HG02588 (cell line): ENCODE data around the gene KRT3.

Source experiments
- ATAC-seq: cut with Tn5 transposase; IDR thresholded peaks from one replicate; pipeline ENCODE4 v1.9.1; 2021; ENCODE audit warnings: mild to moderate bottlenecking, moderate library complexity; ENCODE audit not compliant: unreplicated experiment

Gene KRT3

DNA sequence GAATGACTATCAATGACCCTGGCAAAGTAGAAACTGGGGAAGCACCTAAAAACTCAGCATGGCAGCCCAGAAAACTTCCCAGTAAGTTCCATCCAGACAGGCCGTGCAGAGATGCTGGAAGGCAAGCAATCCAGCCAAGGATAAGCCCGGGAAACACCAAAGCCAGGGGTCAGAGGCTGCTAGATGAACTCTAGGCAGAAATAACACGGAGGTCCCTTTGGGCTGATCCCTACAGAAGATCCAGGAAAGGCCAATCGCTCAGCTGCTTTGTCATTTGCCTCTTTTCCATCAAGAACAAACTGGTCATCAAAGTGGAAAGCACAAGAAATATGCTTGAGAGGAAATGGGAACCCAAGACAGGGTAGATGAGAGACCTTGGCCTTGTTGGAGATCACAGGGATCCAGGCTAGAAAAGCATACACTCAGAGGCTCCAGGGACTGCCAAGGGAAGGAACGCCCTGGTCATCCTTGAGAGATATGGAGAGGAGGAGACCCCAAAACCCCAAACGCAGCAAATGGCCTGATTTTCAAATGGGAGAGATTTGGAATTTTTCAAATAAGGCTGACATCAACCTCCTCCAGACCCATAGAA, 31.7 kb upstream of the KRT3 start:
- no peak for ATAC-seq

GRCh38 chr12:52826611-52827498, 30.9 kb upstream of the KRT3 start:
- ATAC-seq: no peak

GRCh38 chr12:52825961-52826360, 30.0 kb upstream of the KRT3 start:
- no peak for ATAC-seq

- no peak for ATAC-seq
Measured at GRCh38 chr12:52824741-52825410, 29.0 kb upstream of the KRT3 start.

GRCh38 chr12:52823761-52824450, 28.0 kb upstream of the KRT3 start:
- ATAC-seq: no peak

DNA sequence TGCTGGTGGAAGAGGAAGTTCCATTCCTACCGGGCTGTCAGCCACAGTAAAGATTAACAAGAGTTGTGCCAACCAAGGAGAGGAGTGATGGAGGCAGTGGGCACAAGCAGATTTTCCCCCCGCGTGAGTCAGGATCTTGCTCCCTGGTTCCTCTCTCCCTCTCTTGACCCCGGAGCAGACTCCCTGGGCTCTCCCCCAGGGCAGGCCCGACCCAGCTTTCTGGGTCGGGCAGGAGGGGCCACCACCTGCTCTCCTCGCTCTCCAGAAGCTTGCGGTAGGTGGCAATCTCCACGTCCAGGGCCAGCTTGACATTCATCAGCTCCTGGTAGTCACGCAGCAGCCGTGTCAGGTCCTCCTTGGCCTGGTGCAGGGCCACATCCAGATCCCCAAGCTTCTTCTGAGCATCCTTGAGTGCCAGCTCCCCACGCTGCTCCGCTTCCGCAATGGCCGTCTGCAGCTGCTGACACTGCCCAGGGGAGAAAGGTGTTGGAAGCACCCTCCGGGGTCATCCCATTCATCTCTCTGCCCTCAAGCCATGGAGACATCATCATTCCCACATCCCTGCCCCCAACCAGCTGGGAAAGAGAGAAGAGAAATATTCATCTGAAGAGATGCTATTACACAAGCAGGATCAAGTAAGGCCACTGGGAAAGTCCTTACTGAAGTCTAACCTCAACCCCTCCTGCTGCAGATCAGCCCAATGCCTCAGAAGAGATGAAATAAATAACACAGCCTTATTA, 27.0 kb upstream of the KRT3 start:
- no peak for ATAC-seq

DNA sequence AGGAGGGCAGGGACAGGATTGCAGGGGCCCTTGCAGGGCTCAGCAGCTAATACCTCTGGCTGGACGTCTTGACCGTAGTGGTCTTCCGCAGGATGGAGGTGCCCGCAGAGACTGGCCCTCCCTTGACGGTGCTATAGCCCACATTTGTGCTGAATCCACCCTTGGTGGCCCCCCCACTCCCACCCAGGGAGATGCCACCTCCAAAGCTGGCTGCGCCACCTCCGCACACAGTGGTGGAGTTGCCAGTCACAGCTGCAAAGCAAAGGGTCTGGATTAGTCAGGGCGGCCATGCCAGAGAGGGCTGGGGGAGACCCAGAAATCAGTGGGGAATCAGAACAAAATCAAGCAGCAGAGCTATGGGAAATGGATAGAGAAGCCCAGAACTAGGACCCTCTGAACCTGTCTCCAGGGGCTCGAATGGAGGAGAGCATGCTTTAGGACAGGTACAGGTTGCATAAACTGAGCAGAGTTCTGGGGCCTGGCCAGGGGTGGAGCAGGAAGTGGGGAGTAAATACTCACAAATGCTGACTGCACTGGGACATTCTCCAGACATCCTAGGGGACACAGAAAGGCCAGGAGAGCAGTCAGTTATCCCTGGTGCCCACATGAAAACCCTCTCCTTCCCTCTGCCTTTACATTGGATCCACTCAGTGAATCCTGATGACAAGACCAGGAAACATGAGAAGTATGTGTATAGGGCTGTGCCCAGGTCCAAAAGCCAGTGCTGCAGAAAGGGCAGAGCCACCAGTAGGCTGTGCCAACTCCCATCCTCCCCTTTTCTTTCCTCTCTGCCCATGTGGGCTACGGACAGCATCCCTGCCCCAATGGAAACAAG, 26.1 kb upstream of the KRT3 start:
- ATAC-seq: no peak

GRCh38 chr12:52821071-52821730, 25.3 kb upstream of the KRT3 start:
- ATAC-seq: no peak

DNA sequence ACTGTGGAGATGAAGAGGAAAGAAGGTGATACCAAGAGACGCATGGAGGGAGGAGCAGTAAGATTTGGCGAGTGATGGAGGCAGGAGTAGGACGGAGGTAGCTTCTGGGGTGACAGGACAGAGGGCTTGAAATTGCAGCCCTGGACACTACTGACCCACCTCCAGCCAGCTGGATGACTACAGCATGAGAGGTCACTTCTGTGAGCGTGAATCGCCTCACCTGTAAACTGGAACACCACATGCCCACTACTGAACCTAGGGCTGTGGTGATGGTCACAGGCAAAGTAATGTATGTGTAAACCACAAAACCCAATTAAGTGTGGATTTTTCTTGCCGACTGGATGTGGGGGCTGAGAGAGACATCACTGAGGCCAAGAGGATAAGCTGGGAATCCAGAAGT, 24.6 kb upstream of the KRT3 start:
- ATAC-seq: no peak

- ATAC-seq: no peak
Measured at GRCh38 chr12:52819731-52820510, 24.0 kb upstream of the KRT3 start.

- ATAC-seq: no peak
Measured at GRCh38 chr12:52818887-52819420, 23.0 kb upstream of the KRT3 start.

- ATAC-seq: no peak
Measured at GRCh38 chr12:52818388-52818787, 22.5 kb upstream of the KRT3 start.

- no peak for ATAC-seq
Measured at GRCh38 chr12:52817699-52818238, 21.9 kb upstream of the KRT3 start.

- no peak for ATAC-seq
Measured at GRCh38 chr12:52817003-52817698, 21.2 kb upstream of the KRT3 start.

GRCh38 chr12:52815676-52816588, 20.0 kb upstream of the KRT3 start:
- ATAC-seq: no peak

DNA sequence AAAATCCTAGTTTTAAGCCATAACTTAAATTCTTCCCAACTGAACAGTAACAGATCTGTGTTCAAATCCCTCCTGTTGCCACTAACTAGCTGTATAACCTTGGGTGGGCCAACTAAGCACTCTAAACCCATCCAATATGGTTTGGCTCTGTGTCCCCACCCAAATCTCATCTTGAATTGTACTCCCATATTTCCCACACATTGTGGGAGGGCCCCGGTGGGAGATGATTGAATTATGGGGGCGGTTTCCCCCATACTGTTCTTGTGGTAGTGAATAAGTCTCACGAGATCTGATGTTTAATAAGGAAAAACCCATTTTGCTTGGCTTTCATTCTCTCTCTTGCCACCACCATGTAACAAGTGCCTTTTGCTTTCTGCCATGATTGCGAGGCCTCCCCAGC, 19.2 kb upstream of the KRT3 start:
- no peak for ATAC-seq
